Panc1 (cell line): ENCODE results near the gene IRS4. TPM values are rescaled to one million over a fixed set of nuclear protein-coding genes. Genes with fewer than 3 reads are reported as not detected.

Source experiments
- ATAC-seq: fragments of 200-7000 bp; cut with Tn5 transposase; 2 replicates; pipeline ENCODE4 v1.9.1; 2020; ENCODE audit warnings: mild to moderate bottlenecking, moderate library complexity
- BruUV-seq: library from RNA; stranded (reverse); fragments of 400-500 nt; replicated peaks from 2 replicates; lab custom pipeline; 2021; lab: Mats Ljungman, UMichigan
- CTCF ChIA-PET: fragments of 300-600 bp; sonication (Branson Sonifier 250); formaldehyde crosslinking; loops from one replicate; lab custom pipeline; 2022; ENCODE audit warnings: antibody characterized with exemption; lab: Charles Lee
- POLR2A ChIA-PET: fragments of 300-600 bp; sonication (Branson Sonifier 250); formaldehyde crosslinking; loops from one replicate; lab custom pipeline; 2022; ENCODE audit warnings: antibody characterized with exemption; lab: Charles Lee
- DNase-seq: peaks from one replicate; pipeline ENCODE4 v3.0.0-alpha.2; 2010; ENCODE audit warnings: low read depth, low spot score
- H3K27ac ChIP-seq: 2 replicates; pipeline ENCODE4 v1.5.1; 2011; ENCODE audit warnings: mild to moderate bottlenecking, low read length, inconsistent platforms
- H3K27me3 ChIP-seq: fragments of 200-500 bp; sonication (Bioruptor generic); 2 replicates; pipeline ENCODE4 v1.6.0; 2014; ENCODE audit warnings: low read length, inconsistent platforms; ENCODE audit not compliant: control insufficient read depth, insufficient read depth
- H3K36me3 ChIP-seq: fragments of 200-500 bp; sonication (Bioruptor generic); 2 replicates; pipeline ENCODE4 v1.5.1; 2014; ENCODE audit warnings: inconsistent platforms, mild to moderate bottlenecking, low read length, moderate library complexity; ENCODE audit not compliant: control insufficient read depth, insufficient read depth
- H3K4me1 ChIP-seq: 2 replicates; pipeline ENCODE4 v1.5.1; 2011; ENCODE audit warnings: inconsistent platforms, mild to moderate bottlenecking, low read length, moderate library complexity; ENCODE audit not compliant: control insufficient read depth, insufficient read depth
- H3K4me3 ChIP-seq, 2 experiments: 2 replicates each; pipeline ENCODE4 v1.5.1; 2011 to 2012; ENCODE audit warnings: low read depth in 2 of 2, low read length in 2 of 2, mild to moderate bottlenecking in 2 of 2, inconsistent platforms in 1 of 2, moderate library complexity in 1 of 2
- H3K9me3 ChIP-seq: fragments of 200-500 bp; sonication (Bioruptor generic); 2 replicates; pipeline ENCODE4 v1.5.1; 2014; ENCODE audit warnings: low read depth, mild to moderate bottlenecking, inconsistent platforms, low read length, moderate library complexity; ENCODE audit not compliant: control insufficient read depth, insufficient read depth
- POLR2AphosphoS5 ChIP-seq: IDR thresholded peaks from 2 replicates; pipeline ENCODE4 v1.6.1; 2012; ENCODE audit warnings: mild to moderate bottlenecking, low read depth, low read length, moderate library complexity
- REST ChIP-seq, 2 experiments: IDR thresholded peaks; 2 replicates each; pipeline ENCODE4 v1.6.1; 2011 to 2012; ENCODE audit warnings: low read depth in 2 of 2, control low read depth in 1 of 2, low read length in 1 of 2, mild to moderate bottlenecking in 1 of 2, moderate library complexity in 1 of 2; ENCODE audit not compliant: insufficient read depth in 1 of 2
- SIN3A ChIP-seq: IDR thresholded peaks from 2 replicates; pipeline ENCODE4 v1.6.1; 2012; ENCODE audit warnings: low read depth, mild to moderate bottlenecking, low read length, moderate library complexity, borderline replicate concordance; ENCODE audit not compliant: insufficient read depth
- TCF7L2 ChIP-seq: IDR thresholded peaks from 2 replicates; pipeline ENCODE4 v1.6.1; 2011; ENCODE audit warnings: mild to moderate bottlenecking, low read depth, low read length, inconsistent platforms
- in situ Hi-C: cut with HindIII; loops from 2 replicates; pipeline ENCODE4 v1.10.0; 2016; ENCODE audit warnings: low sequenced_read_pairs, low pct_unique_long_range_greater_than_20kb
- intact Hi-C: fragments of 100-400 bp; cut with micrococcal nuclease; formaldehyde crosslinking; loops from one replicate; pipeline ENCODE4 v1.10.0; 2022; ENCODE audit not compliant: unreplicated experiment
- total RNA-seq: library from RNA; stranded (reverse); gene quantifications from one replicate; pipeline ENCODE4 v1.2.1, GENCODE V29; 2021; ENCODE audit not compliant: unreplicated experiment
- TF ChIP-seq, protein P1 (sequence below): fragments of 450-650 bp; IDR thresholded peaks from 2 replicates; pipeline ENCODE4 v1.5.1; 2017; ENCODE audit warnings: mild to moderate bottlenecking

Gene IRS4
- total RNA-seq, 1 experiment from 2014 or later: not detected

- ATAC-seq: no peak
- in situ Hi-C loops (no loop called here), intact Hi-C loops (no loop called here)
- Histone ChIP-seq H3K4me3 (no peak overlapping the region), H3K4me1 (no peaks in the 10 kb centered on the region), H3K9me3 (no peaks in the 10 kb centered on the region), H3K36me3 (no peaks in the 10 kb centered on the region), H3K27me3 (no peaks in the 10 kb centered on the region), H3K27ac (no peak overlapping the region)
- ChIA-PET POLR2A (no interaction called here), CTCF (no interaction called here)
- no TSS peak for BruUV-seq
- TF ChIP-seq, protein P1, sequence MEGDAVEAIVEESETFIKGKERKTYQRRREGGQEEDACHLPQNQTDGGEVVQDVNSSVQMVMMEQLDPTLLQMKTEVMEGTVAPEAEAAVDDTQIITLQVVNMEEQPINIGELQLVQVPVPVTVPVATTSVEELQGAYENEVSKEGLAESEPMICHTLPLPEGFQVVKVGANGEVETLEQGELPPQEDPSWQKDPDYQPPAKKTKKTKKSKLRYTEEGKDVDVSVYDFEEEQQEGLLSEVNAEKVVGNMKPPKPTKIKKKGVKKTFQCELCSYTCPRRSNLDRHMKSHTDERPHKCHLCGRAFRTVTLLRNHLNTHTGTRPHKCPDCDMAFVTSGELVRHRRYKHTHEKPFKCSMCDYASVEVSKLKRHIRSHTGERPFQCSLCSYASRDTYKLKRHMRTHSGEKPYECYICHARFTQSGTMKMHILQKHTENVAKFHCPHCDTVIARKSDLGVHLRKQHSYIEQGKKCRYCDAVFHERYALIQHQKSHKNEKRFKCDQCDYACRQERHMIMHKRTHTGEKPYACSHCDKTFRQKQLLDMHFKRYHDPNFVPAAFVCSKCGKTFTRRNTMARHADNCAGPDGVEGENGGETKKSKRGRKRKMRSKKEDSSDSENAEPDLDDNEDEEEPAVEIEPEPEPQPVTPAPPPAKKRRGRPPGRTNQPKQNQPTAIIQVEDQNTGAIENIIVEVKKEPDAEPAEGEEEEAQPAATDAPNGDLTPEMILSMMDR: no peak
- no peak for TF ChIP-seq REST (IDR thresholded peaks at IDR 0.05; ENCODE audit: insufficient read depth in 1 of 2, low read depth in 2 of 2, low read length in 1 of 2)
- no peak for TF ChIP-seq SIN3A
- no peak for TF ChIP-seq POLR2AphosphoS5
- no peak for TF ChIP-seq TCF7L2
- DNase-seq: no peak
Observed at GRCh38 chrX:108722561-108722960, 13.8 kb downstream of the IRS4 start.

- Histone ChIP-seq H3K4me3 (no peak overlapping the region), H3K36me3 (no peaks in the 10 kb centered on the region), H3K27ac (no peak overlapping the region), H3K9me3 (no peaks in the 10 kb centered on the region), H3K27me3 (no peaks in the 10 kb centered on the region), H3K4me1 (no peaks in the 10 kb centered on the region)
- DNase-seq: no peak
- intact Hi-C loops (no loop called here), in situ Hi-C loops (no loop called here)
- CTCF ChIA-PET: no interaction called here
- BruUV-seq: no TSS peak
- no peak for TF ChIP-seq POLR2AphosphoS5
- TF ChIP-seq, protein P1: 0 out of 2 replicates have a peak, but pooled peaks have one; percentile 4
- POLR2A ChIA-PET: no interaction called here
- no peak for ATAC-seq
Observed at GRCh38 chrX:108712886-108713285, 23.5 kb downstream of the IRS4 start.
